Panc1 (cell line): ENCODE data around the gene NCKAP5. TPM values are rescaled to one million over a fixed set of nuclear protein-coding genes. Genes with fewer than 3 reads are reported as not detected.

Source experiments
- ATAC-seq: fragments of 200-7000 bp; cut with Tn5 transposase; 2 replicates; pipeline ENCODE4 v1.9.1; 2020; ENCODE audit warnings: mild to moderate bottlenecking, moderate library complexity
- BruUV-seq: library from RNA; stranded (reverse); fragments of 400-500 nt; replicated peaks from 2 replicates; lab custom pipeline; 2021; lab: Mats Ljungman, UMichigan
- CTCF ChIA-PET: fragments of 300-600 bp; sonication (Branson Sonifier 250); formaldehyde crosslinking; loops from one replicate; lab custom pipeline; 2022; ENCODE audit warnings: antibody characterized with exemption; lab: Charles Lee
- POLR2A ChIA-PET: fragments of 300-600 bp; sonication (Branson Sonifier 250); formaldehyde crosslinking; loops from one replicate; lab custom pipeline; 2022; ENCODE audit warnings: antibody characterized with exemption; lab: Charles Lee
- DNase-seq: peaks from one replicate; pipeline ENCODE4 v3.0.0-alpha.2; 2010; ENCODE audit warnings: low read depth, low spot score
- H3K27ac ChIP-seq: 2 replicates; pipeline ENCODE4 v1.5.1; 2011; ENCODE audit warnings: mild to moderate bottlenecking, low read length, inconsistent platforms
- H3K27me3 ChIP-seq: fragments of 200-500 bp; sonication (Bioruptor generic); 2 replicates; pipeline ENCODE4 v1.6.0; 2014; ENCODE audit warnings: low read length, inconsistent platforms; ENCODE audit not compliant: control insufficient read depth, insufficient read depth
- H3K36me3 ChIP-seq: fragments of 200-500 bp; sonication (Bioruptor generic); 2 replicates; pipeline ENCODE4 v1.5.1; 2014; ENCODE audit warnings: inconsistent platforms, mild to moderate bottlenecking, low read length, moderate library complexity; ENCODE audit not compliant: control insufficient read depth, insufficient read depth
- H3K4me1 ChIP-seq: 2 replicates; pipeline ENCODE4 v1.5.1; 2011; ENCODE audit warnings: inconsistent platforms, mild to moderate bottlenecking, low read length, moderate library complexity; ENCODE audit not compliant: control insufficient read depth, insufficient read depth
- H3K4me3 ChIP-seq, 2 experiments: 2 replicates each; pipeline ENCODE4 v1.5.1; 2011 to 2012; ENCODE audit warnings: low read depth in 2 of 2, low read length in 2 of 2, mild to moderate bottlenecking in 2 of 2, inconsistent platforms in 1 of 2, moderate library complexity in 1 of 2
- H3K9me3 ChIP-seq: fragments of 200-500 bp; sonication (Bioruptor generic); 2 replicates; pipeline ENCODE4 v1.5.1; 2014; ENCODE audit warnings: low read depth, mild to moderate bottlenecking, inconsistent platforms, low read length, moderate library complexity; ENCODE audit not compliant: control insufficient read depth, insufficient read depth
- POLR2AphosphoS5 ChIP-seq: IDR thresholded peaks from 2 replicates; pipeline ENCODE4 v1.6.1; 2012; ENCODE audit warnings: mild to moderate bottlenecking, low read depth, low read length, moderate library complexity
- REST ChIP-seq, 2 experiments: IDR thresholded peaks; 2 replicates each; pipeline ENCODE4 v1.6.1; 2011 to 2012; ENCODE audit warnings: low read depth in 2 of 2, control low read depth in 1 of 2, low read length in 1 of 2, mild to moderate bottlenecking in 1 of 2, moderate library complexity in 1 of 2; ENCODE audit not compliant: insufficient read depth in 1 of 2
- SIN3A ChIP-seq: IDR thresholded peaks from 2 replicates; pipeline ENCODE4 v1.6.1; 2012; ENCODE audit warnings: low read depth, mild to moderate bottlenecking, low read length, moderate library complexity, borderline replicate concordance; ENCODE audit not compliant: insufficient read depth
- TCF7L2 ChIP-seq: IDR thresholded peaks from 2 replicates; pipeline ENCODE4 v1.6.1; 2011; ENCODE audit warnings: mild to moderate bottlenecking, low read depth, low read length, inconsistent platforms
- in situ Hi-C: cut with HindIII; loops from 2 replicates; pipeline ENCODE4 v1.10.0; 2016; ENCODE audit warnings: low sequenced_read_pairs, low pct_unique_long_range_greater_than_20kb
- intact Hi-C: fragments of 100-400 bp; cut with micrococcal nuclease; formaldehyde crosslinking; loops from one replicate; pipeline ENCODE4 v1.10.0; 2022; ENCODE audit not compliant: unreplicated experiment
- total RNA-seq: library from RNA; stranded (reverse); gene quantifications from one replicate; pipeline ENCODE4 v1.2.1, GENCODE V29; 2021; ENCODE audit not compliant: unreplicated experiment
- TF ChIP-seq, protein P1 (sequence below): fragments of 450-650 bp; IDR thresholded peaks from 2 replicates; pipeline ENCODE4 v1.5.1; 2017; ENCODE audit warnings: mild to moderate bottlenecking

The NCKAP5 gene
- total RNA-seq, 1 experiment from 2014 or later = 0.10 TPM

- ChIA-PET POLR2A (no interaction called here), CTCF (no interaction called here)
- H3K4me1 ChIP-seq = no peaks in the 10 kb centered on the region
- intact Hi-C loops (no loop called here), in situ Hi-C loops (no loop called here)
- TF ChIP-seq POLR2AphosphoS5 (no peak), TCF7L2 (no peak), SIN3A (no peak), REST (IDR thresholded peaks at IDR 0.05; ENCODE audit: insufficient read depth in 1 of 2, low read depth in 2 of 2, low read length in 1 of 2) (no peak)
- TF ChIP-seq, protein P1, sequence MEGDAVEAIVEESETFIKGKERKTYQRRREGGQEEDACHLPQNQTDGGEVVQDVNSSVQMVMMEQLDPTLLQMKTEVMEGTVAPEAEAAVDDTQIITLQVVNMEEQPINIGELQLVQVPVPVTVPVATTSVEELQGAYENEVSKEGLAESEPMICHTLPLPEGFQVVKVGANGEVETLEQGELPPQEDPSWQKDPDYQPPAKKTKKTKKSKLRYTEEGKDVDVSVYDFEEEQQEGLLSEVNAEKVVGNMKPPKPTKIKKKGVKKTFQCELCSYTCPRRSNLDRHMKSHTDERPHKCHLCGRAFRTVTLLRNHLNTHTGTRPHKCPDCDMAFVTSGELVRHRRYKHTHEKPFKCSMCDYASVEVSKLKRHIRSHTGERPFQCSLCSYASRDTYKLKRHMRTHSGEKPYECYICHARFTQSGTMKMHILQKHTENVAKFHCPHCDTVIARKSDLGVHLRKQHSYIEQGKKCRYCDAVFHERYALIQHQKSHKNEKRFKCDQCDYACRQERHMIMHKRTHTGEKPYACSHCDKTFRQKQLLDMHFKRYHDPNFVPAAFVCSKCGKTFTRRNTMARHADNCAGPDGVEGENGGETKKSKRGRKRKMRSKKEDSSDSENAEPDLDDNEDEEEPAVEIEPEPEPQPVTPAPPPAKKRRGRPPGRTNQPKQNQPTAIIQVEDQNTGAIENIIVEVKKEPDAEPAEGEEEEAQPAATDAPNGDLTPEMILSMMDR = no peak
- no peaks in the 10 kb centered on the region for H3K27me3 ChIP-seq
- H3K36me3 ChIP-seq = no peaks in the 10 kb centered on the region
- H3K9me3 ChIP-seq = no peaks in the 10 kb centered on the region
- no TSS peak for BruUV-seq
- DNase-seq = no peak
- no peak overlapping the region for H3K4me3 ChIP-seq
- no peak overlapping the region for H3K27ac ChIP-seq
- ATAC-seq = no peak
Observed at GRCh38 chr2:133557614-133558013, 10.6 kb downstream of the NCKAP5 start.

- in situ Hi-C loops (no loop called here), intact Hi-C loops (no loop called here)
- ChIA-PET CTCF (no interaction called here), POLR2A (no interaction called here)
- no peak overlapping the region for H3K27ac ChIP-seq
- H3K36me3 ChIP-seq = no peaks in the 10 kb centered on the region
- no peak for TF ChIP-seq SIN3A
- no peak for TF ChIP-seq REST (IDR thresholded peaks at IDR 0.05; ENCODE audit: insufficient read depth in 1 of 2, low read depth in 2 of 2, low read length in 1 of 2)
- no peak for TF ChIP-seq POLR2AphosphoS5
- TF ChIP-seq TCF7L2 = no peak
- TF ChIP-seq, protein P1 = no peak
- ATAC-seq (no peak), DNase-seq (no peak)
- no peaks in the 10 kb centered on the region for H3K9me3 ChIP-seq
- no peaks in the 10 kb centered on the region for H3K4me1 ChIP-seq
- no peak overlapping the region for H3K4me3 ChIP-seq
- H3K27me3 ChIP-seq = no peaks in the 10 kb centered on the region
- BruUV-seq = no TSS peak
Observed at GRCh38 chr2:133553838-133554408, 14.3 kb downstream of the NCKAP5 start.
